HCT116 (cell line): ENCODE results near the gene FOXO6. TPM values are rescaled to one million over a fixed set of nuclear protein-coding genes. Genes with fewer than 3 reads are reported as not detected.

Experiments
- ATAC-seq: fragments of 200-7000 bp; cut with Tn5 transposase; 2 replicates; pipeline ENCODE4 v1.9.1; 2020; ENCODE audit warnings: mild to moderate bottlenecking, moderate library complexity
- BruUV-seq: library from RNA; stranded (reverse); fragments of 400-500 nt; replicated peaks from 2 replicates; lab custom pipeline; 2021; lab: Mats Ljungman, UMichigan
- CTCF ChIA-PET: fragments of 300-600 bp; sonication (Branson Sonifier 250); formaldehyde crosslinking; loops from one replicate; lab custom pipeline; 2021; ENCODE audit warnings: antibody characterized with exemption; lab: Charles Lee
- POLR2A ChIA-PET: fragments of 300-600, 350-600 bp; sonication (Branson Sonifier 250); formaldehyde crosslinking; loops from one replicate; lab custom pipeline; 2021; ENCODE audit warnings: antibody characterized with exemption; lab: Charles Lee
- RAD21 ChIA-PET, 2 experiments: fragments of 300-600 bp; sonication (Branson Sonifier 250); formaldehyde crosslinking; loops; one replicate each; lab custom pipeline; 2023; ENCODE audit warnings: low total read pairs in 2 of 2; ENCODE audit not compliant: uncharacterized antibody in 2 of 2, unreplicated experiment in 2 of 2, low non-redundant PET in 1 of 2; lab: Charles Lee
- DNase-seq: peaks from one replicate; pipeline ENCODE4 v3.0.0-alpha.2; 2010; ENCODE audit warnings: low read depth, low spot score
- H2AFZ ChIP-seq: fragments of 200-600 bp; shearing (Covaris generic), sonication (generic); 2 replicates; pipeline ENCODE4 v1.6.1; 2017; ENCODE audit warnings: low read depth, mixed run types, mixed read lengths, antibody characterized with exemption, low read length; ENCODE audit not compliant: poor library complexity, severe bottlenecking
- H3K27ac ChIP-seq: 2 replicates; pipeline ENCODE4 v1.5.1; 2012; ENCODE audit warnings: low read depth, low read length
- H3K27me3 ChIP-seq: fragments of 200-600 bp; sonication (generic); 2 replicates; pipeline ENCODE4 v1.6.1; 2016; ENCODE audit warnings: mixed run types, low read length, mixed read lengths; ENCODE audit not compliant: insufficient read depth
- H3K36me3 ChIP-seq, 2 experiments: fragments of 200-500 bp in 1 of 2; fragments of 200-600 bp in 1 of 2; sonication (Bioruptor generic) in 1 of 2; sonication (generic) in 1 of 2; 2 replicates each; pipeline versions ENCODE4 v1.5.1 to v1.6.1; 2014 to 2016; ENCODE audit warnings: low read length in 2 of 2, inconsistent platforms in 1 of 2, mixed read lengths in 1 of 2, mixed run types in 1 of 2; ENCODE audit not compliant: insufficient read depth in 2 of 2, control insufficient read depth in 1 of 2
- H3K4me1 ChIP-seq, 2 experiments: fragments of 200-600 bp in 1 of 2; sonication (generic) in 1 of 2; 2 replicates each; pipeline versions ENCODE4 v1.5.1 to v1.6.1; 2012 to 2017; ENCODE audit warnings: low read length in 2 of 2, inconsistent platforms in 1 of 2, mild to moderate bottlenecking in 1 of 2, mixed read lengths in 1 of 2, mixed run types in 1 of 2, moderate library complexity in 1 of 2; ENCODE audit not compliant: insufficient read depth in 2 of 2, control insufficient read depth in 1 of 2
- H3K4me2 ChIP-seq: fragments of 200-600 bp; sonication (generic); 2 replicates; pipeline ENCODE4 v1.6.1; 2017; ENCODE audit warnings: mixed run types, low read length, mixed read lengths
- H3K4me3 ChIP-seq, 2 experiments: fragments of 200-600 bp in 1 of 2; sonication (generic) in 1 of 2; replicated peaks in 1 of 2; 2 replicates each; pipeline ENCODE4 v1.5.1; 2011 to 2016; ENCODE audit warnings: low read length in 2 of 2, control low read depth in 1 of 2, low read depth in 1 of 2, mild to moderate bottlenecking in 1 of 2, mixed read lengths in 1 of 2, mixed run types in 1 of 2
- H3K79me2 ChIP-seq: fragments of 200-600 bp; sonication (generic); 2 replicates; pipeline ENCODE4 v1.6.1; 2017; ENCODE audit warnings: mild to moderate bottlenecking, mixed run types, low read length, moderate library complexity, mixed read lengths; ENCODE audit not compliant: insufficient read depth
- H3K9ac ChIP-seq: fragments of 200-600 bp; sonication (generic); 2 replicates; pipeline ENCODE4 v1.6.1; 2016; ENCODE audit warnings: low read length, mixed read lengths
- H3K9me2 ChIP-seq: fragments of 200-600 bp; sonication (generic), shearing (Covaris generic); 2 replicates; pipeline ENCODE4 v1.6.1; 2017; ENCODE audit warnings: mixed run types, mild to moderate bottlenecking, moderate library complexity; ENCODE audit not compliant: insufficient read depth
- H3K9me3 ChIP-seq, 2 experiments: fragments of 200-500 bp in 1 of 2; fragments of 200-600 bp in 1 of 2; sonication (Bioruptor generic) in 1 of 2; sonication (generic) in 1 of 2; 2 replicates each; pipeline ENCODE4 v1.6.1; 2014 to 2017; ENCODE audit warnings: low read length in 2 of 2, mixed read lengths in 2 of 2, inconsistent platforms in 1 of 2, low read depth in 1 of 2, mild to moderate bottlenecking in 1 of 2, mixed run types in 1 of 2, moderate library complexity in 1 of 2; ENCODE audit not compliant: control insufficient read depth in 1 of 2, insufficient read depth in 1 of 2
- H4K20me1 ChIP-seq: fragments of 200-600 bp; sonication (generic), shearing (Covaris generic); 2 replicates; pipeline ENCODE4 v1.6.1; 2017; ENCODE audit warnings: mixed run types, mild to moderate bottlenecking, moderate library complexity; ENCODE audit not compliant: insufficient read depth
- CBX3 ChIP-seq: IDR thresholded peaks from 2 replicates; pipeline ENCODE4 v1.6.1; 2012; ENCODE audit warnings: low read depth
- CEBPB ChIP-seq: IDR thresholded peaks from 2 replicates; pipeline ENCODE4 v1.6.1; 2012; ENCODE audit warnings: low read depth
- EGR1 ChIP-seq: IDR thresholded peaks from 2 replicates; pipeline ENCODE4 v1.6.1; 2012; ENCODE audit warnings: low read depth
- ELF1 ChIP-seq: IDR thresholded peaks from 2 replicates; pipeline ENCODE4 v1.6.1; 2012; ENCODE audit warnings: low read depth, borderline replicate concordance
- EZH2 ChIP-seq: fragments of 200-600 bp; sonication (generic); IDR thresholded peaks from 2 replicates; pipeline ENCODE4 v1.6.1; 2017; ENCODE audit warnings: antibody characterized with exemption, mixed run types
- EZH2phosphoT487 ChIP-seq: fragments of 200-600 bp; IDR thresholded peaks from 2 replicates; pipeline ENCODE4 v1.6.1; 2018; ENCODE audit warnings: antibody characterized with exemption, borderline replicate concordance
- FOSL1 ChIP-seq: IDR thresholded peaks from 2 replicates; pipeline ENCODE4 v1.6.1; 2012; ENCODE audit warnings: low read depth
- POLR2A ChIP-seq: IDR thresholded peaks from 2 replicates; pipeline ENCODE4 v1.7.0; 2011; ENCODE audit warnings: borderline replicate concordance; ENCODE audit not compliant: insufficient read depth, insufficient read length; ENCODE audit errors: extremely low read depth
- POLR2AphosphoS5 ChIP-seq: IDR thresholded peaks from 2 replicates; pipeline ENCODE4 v1.6.1; 2011; ENCODE audit warnings: mild to moderate bottlenecking, low read depth, low read length, moderate library complexity
- RAD21 ChIP-seq: IDR thresholded peaks from 2 replicates; pipeline ENCODE4 v1.6.1; 2012; ENCODE audit warnings: low read depth, mild to moderate bottlenecking
- SP1 ChIP-seq: IDR thresholded peaks from 2 replicates; pipeline ENCODE4 v1.6.1; 2012; ENCODE audit warnings: low read depth
- YY1 ChIP-seq: IDR thresholded peaks from 2 replicates; pipeline ENCODE4 v1.6.1; 2011; ENCODE audit warnings: low read length, low read depth, moderate library complexity, mild to moderate bottlenecking; ENCODE audit not compliant: insufficient replicate concordance; ENCODE audit errors: extremely low read depth
- ZFX ChIP-seq: fragments of 450-650 bp; IDR thresholded peaks from 2 replicates; pipeline ENCODE4 v1.6.1; 2017
- ZNF274 ChIP-seq: fragments of 200-500 bp; sonication (Bioruptor generic); IDR thresholded peaks from 2 replicates; pipeline ENCODE4 v1.6.1; 2014; ENCODE audit warnings: mild to moderate bottlenecking, low read depth, low read length, inconsistent platforms
- intact Hi-C: fragments of 100-400 bp; cut with micrococcal nuclease; formaldehyde crosslinking; loops from 2 replicates; pipeline ENCODE4 v1.10.0; 2022
- total RNA-seq: library from RNA; stranded (reverse); gene quantifications from one replicate; pipeline ENCODE4 v1.2.1, GENCODE V29; 2021; ENCODE audit not compliant: unreplicated experiment
- TF ChIP-seq, protein P1 (sequence below): IDR thresholded peaks from 2 replicates; pipeline ENCODE4 v1.6.1; 2011; ENCODE audit warnings: mild to moderate bottlenecking, low read length, moderate library complexity; ENCODE audit not compliant: insufficient replicate concordance; ENCODE audit errors: extremely low read depth
- TF ChIP-seq, protein P2 (sequence below), 3 experiments: fragments of 200-600 bp in 1 of 3; sonication (generic) in 1 of 3; IDR thresholded peaks in 2 of 3; conservative IDR thresholded peaks in 1 of 3; 2 replicates each; pipeline ENCODE4 v1.5.1; 2012 to 2017; ENCODE audit warnings: low read depth in 2 of 3, low read length in 2 of 3, antibody characterized with exemption in 1 of 3, borderline replicate concordance in 1 of 3, control low read depth in 1 of 3, mild to moderate bottlenecking in 1 of 3, mixed read lengths in 1 of 3, mixed run types in 1 of 3, moderate library complexity in 1 of 3; ENCODE audit not compliant: insufficient read depth in 1 of 3
- TF ChIP-seq, protein P3 (sequence below): IDR thresholded peaks from 2 replicates; pipeline ENCODE4 v1.6.1; 2012
- TF ChIP-seq, protein P4 (sequence below): IDR thresholded peaks from 2 replicates; pipeline ENCODE4 v1.6.1; 2012; ENCODE audit warnings: low read depth
- TF ChIP-seq, protein P5 (sequence below): IDR thresholded peaks from 2 replicates; pipeline ENCODE4 v1.6.1; 2012

Gene FOXO6
- total RNA-seq, 1 experiment from 2014 or later: 7.0 TPM

DNA sequence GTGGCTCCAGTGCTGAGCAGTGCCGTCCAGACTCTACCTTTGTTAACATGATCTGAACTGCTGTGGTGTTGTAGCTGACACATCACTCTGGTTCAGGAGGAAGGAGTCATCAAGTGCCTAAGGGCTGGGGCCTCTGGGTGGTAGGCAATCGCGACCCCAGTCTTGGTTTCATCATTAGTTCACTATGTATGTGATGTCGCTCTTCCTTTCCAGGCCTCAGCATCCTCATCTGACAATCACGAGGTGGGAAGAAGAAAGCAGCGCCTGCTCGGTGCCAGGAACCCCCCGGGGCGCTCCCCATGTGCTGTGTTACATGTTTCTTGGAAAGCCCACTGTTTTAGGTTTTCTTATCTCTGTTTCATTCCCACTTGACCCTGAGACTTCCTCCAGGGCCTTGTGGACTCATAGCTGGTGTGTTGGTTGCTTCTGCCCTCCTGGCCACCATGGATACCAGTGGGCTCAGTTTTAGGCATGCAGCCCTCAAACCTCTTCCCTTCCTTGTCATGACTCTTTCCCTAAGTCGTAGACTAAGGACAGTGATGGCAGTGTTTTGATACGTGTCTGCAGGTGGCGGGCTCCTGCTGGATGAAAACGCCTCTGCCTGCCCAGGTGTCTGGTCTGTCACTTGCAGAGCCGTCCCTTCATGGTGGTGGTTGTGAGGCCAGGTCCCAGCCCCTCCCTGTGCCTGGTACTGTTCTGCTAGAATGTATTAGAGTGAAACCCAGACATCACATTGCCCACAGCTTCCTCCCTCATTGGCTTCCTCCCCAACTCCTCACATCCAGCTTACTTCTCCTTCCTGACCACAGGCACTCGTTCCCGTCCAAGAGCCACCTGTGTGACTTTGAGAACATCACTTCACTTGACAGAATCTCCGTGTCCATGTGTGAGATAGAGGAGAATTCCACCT, 17.2 kb upstream of the FOXO6 start:
- Histone ChIP-seq H2AFZ (no peak overlapping the region), H3K27ac (no peak overlapping the region), H3K9me3 (no peaks in the 10 kb centered on the region), H3K4me2 (no peak overlapping the region), H3K4me3 (no peak overlapping the region), H4K20me1 (no peaks in the 10 kb centered on the region), H3K27me3 (no peaks in the 10 kb centered on the region), H3K4me1 (peaks cover 15 to 24% of the 10 kb centered on the region in 2 experiments), H3K36me3 (no peaks in the 10 kb centered on the region), H3K9ac (no peak overlapping the region), H3K9me2 (no peaks in the 10 kb centered on the region), H3K79me2 (no peaks in the 10 kb centered on the region)
- no peak for ATAC-seq
- ChIA-PET RAD21 (no interaction called here), POLR2A (no interaction called here), CTCF (interaction anchor here (1.4 kb wide), 1 partner anchor 13 kb away, joined by 4 read pairs; no protein-coding TSS in a partner anchor)
- no TSS peak for BruUV-seq
- DNase-seq: no peak
- TF ChIP-seq POLR2A (no peak), CEBPB (no peak), ZNF274 (no peak), FOSL1 (no peak), EGR1 (no peak), ZFX (no peak), YY1 (no peak), EZH2phosphoT487 (no peak), ELF1 (no peak), SP1 (no peak), EZH2 (no peak), POLR2AphosphoS5 (no peak), RAD21 (no peak), CBX3 (no peak)
- TF ChIP-seq, protein P1, sequence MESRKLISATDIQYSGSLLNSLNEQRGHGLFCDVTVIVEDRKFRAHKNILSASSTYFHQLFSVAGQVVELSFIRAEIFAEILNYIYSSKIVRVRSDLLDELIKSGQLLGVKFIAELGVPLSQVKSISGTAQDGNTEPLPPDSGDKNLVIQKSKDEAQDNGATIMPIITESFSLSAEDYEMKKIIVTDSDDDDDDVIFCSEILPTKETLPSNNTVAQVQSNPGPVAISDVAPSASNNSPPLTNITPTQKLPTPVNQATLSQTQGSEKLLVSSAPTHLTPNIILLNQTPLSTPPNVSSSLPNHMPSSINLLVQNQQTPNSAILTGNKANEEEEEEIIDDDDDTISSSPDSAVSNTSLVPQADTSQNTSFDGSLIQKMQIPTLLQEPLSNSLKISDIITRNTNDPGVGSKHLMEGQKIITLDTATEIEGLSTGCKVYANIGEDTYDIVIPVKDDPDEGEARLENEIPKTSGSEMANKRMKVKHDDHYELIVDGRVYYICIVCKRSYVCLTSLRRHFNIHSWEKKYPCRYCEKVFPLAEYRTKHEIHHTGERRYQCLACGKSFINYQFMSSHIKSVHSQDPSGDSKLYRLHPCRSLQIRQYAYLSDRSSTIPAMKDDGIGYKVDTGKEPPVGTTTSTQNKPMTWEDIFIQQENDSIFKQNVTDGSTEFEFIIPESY: no peak
- TF ChIP-seq, protein P2, sequence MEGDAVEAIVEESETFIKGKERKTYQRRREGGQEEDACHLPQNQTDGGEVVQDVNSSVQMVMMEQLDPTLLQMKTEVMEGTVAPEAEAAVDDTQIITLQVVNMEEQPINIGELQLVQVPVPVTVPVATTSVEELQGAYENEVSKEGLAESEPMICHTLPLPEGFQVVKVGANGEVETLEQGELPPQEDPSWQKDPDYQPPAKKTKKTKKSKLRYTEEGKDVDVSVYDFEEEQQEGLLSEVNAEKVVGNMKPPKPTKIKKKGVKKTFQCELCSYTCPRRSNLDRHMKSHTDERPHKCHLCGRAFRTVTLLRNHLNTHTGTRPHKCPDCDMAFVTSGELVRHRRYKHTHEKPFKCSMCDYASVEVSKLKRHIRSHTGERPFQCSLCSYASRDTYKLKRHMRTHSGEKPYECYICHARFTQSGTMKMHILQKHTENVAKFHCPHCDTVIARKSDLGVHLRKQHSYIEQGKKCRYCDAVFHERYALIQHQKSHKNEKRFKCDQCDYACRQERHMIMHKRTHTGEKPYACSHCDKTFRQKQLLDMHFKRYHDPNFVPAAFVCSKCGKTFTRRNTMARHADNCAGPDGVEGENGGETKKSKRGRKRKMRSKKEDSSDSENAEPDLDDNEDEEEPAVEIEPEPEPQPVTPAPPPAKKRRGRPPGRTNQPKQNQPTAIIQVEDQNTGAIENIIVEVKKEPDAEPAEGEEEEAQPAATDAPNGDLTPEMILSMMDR (IDR thresholded peaks at IDR 0.05 in 2 of 3, conservative IDR thresholded peaks at IDR 0.05 in 1 of 3; ENCODE audit: borderline replicate concordance in 1 of 3, insufficient read depth in 1 of 3, low read depth in 2 of 3, low read length in 2 of 3): no peak
- TF ChIP-seq, protein P3, sequence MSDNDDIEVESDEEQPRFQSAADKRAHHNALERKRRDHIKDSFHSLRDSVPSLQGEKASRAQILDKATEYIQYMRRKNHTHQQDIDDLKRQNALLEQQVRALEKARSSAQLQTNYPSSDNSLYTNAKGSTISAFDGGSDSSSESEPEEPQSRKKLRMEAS: no peak
- TF ChIP-seq, protein P4, sequence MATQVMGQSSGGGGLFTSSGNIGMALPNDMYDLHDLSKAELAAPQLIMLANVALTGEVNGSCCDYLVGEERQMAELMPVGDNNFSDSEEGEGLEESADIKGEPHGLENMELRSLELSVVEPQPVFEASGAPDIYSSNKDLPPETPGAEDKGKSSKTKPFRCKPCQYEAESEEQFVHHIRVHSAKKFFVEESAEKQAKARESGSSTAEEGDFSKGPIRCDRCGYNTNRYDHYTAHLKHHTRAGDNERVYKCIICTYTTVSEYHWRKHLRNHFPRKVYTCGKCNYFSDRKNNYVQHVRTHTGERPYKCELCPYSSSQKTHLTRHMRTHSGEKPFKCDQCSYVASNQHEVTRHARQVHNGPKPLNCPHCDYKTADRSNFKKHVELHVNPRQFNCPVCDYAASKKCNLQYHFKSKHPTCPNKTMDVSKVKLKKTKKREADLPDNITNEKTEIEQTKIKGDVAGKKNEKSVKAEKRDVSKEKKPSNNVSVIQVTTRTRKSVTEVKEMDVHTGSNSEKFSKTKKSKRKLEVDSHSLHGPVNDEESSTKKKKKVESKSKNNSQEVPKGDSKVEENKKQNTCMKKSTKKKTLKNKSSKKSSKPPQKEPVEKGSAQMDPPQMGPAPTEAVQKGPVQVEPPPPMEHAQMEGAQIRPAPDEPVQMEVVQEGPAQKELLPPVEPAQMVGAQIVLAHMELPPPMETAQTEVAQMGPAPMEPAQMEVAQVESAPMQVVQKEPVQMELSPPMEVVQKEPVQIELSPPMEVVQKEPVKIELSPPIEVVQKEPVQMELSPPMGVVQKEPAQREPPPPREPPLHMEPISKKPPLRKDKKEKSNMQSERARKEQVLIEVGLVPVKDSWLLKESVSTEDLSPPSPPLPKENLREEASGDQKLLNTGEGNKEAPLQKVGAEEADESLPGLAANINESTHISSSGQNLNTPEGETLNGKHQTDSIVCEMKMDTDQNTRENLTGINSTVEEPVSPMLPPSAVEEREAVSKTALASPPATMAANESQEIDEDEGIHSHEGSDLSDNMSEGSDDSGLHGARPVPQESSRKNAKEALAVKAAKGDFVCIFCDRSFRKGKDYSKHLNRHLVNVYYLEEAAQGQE: no peak
- TF ChIP-seq, protein P5, sequence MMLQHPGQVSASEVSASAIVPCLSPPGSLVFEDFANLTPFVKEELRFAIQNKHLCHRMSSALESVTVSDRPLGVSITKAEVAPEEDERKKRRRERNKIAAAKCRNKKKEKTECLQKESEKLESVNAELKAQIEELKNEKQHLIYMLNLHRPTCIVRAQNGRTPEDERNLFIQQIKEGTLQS: no peak
- intact Hi-C loops: loop anchor here (10.0 kb wide), 1 partner anchor 1421 kb away; the partner anchor contains the start of genes C1orf50 and P3H1
